Measurements from ENCODE around the gene HOXD8. TPM values are rescaled to one million over a fixed set of nuclear protein-coding genes. Genes with fewer than 3 reads are reported as not detected.
A peak's percentile ranks its signal among the peaks of the same experiment; 100 is the strongest.

The HOXD8 gene
- total RNA-seq, 1 donor from 2014 or later: not detected

DNA sequence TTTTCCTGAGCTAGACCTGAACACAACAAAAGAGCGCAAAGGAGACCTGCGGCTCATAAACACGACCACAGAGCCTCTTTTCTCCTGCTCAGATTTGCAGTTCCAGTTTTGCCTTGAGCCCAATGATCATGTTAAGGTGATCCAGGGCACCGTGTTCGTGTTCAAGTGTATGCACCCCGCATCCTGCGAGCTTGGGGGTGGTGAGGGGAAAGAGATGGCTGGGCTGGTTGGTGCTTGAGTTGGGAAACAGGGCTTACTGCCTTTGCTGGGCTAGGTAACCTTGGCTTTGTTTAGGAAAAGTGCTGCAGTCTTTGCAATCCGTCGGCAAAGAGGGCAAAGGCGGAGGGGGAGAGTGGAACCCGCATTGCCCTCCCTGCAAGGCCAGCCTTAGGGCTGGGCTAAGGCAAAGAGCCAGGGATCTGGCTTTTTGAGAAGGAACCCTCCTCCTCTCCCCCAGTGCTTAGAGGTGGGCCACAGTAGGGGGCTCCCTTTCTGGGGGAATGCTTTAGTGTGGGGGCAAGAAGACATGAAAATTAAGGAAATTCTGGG is 11.6 kb upstream of the HOXD8 start:
- Mint-ChIP-seq H3K4me1 (ENCODE audit: low read depth) (no peaks in the 10 kb centered on the region), H3K4me3 (ENCODE audit: low read depth) (no peak overlapping the region), H3K9me3 (ENCODE audit: low read depth) (no peaks in the 10 kb centered on the region), H3K27ac (no peak overlapping the region), H3K27me3 (peaks cover 92% of the 10 kb centered on the region), H3K36me3 (ENCODE audit: insufficient read depth) (no peaks in the 10 kb centered on the region)
- TF ChIP-seq CTCF (IDR thresholded peaks at IDR 0.05; ENCODE audit: unreplicated experiment): no peak
- no peak for DNase-seq (ENCODE audit: low spot score, unreplicated experiment)

- Mint-ChIP-seq H3K27ac (peak overlapping the region; percentile 55), H3K36me3 (ENCODE audit: insufficient read depth) (no peaks in the 10 kb centered on the region), H3K4me3 (ENCODE audit: low read depth) (no peak overlapping the region), H3K4me1 (ENCODE audit: low read depth) (no peaks in the 10 kb centered on the region), H3K27me3 (peaks cover 90% of the 10 kb centered on the region), H3K9me3 (ENCODE audit: low read depth) (no peaks in the 10 kb centered on the region)
- TF ChIP-seq CTCF (IDR thresholded peaks at IDR 0.05; ENCODE audit: unreplicated experiment): peak; percentile 57
- no peak for DNase-seq (ENCODE audit: low spot score, unreplicated experiment)
Measured at GRCh38 chr2:176118601-176119339, 10.7 kb upstream of the HOXD8 start.

DNA sequence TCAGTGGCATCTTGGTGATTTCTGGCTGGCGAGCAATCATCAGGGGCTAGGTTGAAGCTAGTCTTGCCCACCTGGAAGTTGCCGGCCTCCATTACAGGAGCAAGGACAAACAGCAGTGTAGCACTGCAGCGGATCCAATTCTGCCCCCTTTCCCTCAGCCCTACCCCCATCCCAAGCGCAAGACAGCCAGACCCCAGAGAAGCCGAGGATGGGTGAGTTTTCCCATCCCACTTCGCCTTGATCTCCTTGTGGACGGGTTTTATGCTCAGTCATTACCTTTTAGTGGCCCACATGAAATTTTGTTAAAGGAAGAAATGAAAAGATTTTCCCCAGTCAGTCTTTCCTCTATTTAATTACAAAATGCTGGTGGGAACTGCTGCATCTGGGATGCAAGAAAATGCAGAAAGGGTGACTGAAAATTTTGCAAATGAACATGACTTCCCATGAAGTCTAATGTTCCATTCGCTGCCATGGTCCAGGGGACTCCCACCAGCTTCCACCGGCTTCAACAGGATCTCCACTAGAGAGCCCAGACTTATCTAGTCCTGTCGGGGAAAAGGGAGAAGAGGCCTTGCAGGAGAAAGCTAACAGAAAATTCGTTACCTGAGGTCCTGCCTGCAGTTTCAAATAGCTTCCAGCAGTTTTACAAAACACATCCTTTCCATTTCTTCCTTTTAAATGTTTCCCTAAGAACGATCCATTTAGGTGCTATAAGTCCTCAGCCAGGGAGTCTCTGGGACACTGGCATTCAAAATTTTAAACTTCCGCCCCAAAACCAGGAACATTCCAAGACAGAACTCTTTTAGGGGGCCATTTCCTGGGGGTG is 8.9 kb upstream of the HOXD8 start:
- no peaks in the 10 kb centered on the region for H3K36me3 Mint-ChIP-seq (ENCODE audit: insufficient read depth)

DNA sequence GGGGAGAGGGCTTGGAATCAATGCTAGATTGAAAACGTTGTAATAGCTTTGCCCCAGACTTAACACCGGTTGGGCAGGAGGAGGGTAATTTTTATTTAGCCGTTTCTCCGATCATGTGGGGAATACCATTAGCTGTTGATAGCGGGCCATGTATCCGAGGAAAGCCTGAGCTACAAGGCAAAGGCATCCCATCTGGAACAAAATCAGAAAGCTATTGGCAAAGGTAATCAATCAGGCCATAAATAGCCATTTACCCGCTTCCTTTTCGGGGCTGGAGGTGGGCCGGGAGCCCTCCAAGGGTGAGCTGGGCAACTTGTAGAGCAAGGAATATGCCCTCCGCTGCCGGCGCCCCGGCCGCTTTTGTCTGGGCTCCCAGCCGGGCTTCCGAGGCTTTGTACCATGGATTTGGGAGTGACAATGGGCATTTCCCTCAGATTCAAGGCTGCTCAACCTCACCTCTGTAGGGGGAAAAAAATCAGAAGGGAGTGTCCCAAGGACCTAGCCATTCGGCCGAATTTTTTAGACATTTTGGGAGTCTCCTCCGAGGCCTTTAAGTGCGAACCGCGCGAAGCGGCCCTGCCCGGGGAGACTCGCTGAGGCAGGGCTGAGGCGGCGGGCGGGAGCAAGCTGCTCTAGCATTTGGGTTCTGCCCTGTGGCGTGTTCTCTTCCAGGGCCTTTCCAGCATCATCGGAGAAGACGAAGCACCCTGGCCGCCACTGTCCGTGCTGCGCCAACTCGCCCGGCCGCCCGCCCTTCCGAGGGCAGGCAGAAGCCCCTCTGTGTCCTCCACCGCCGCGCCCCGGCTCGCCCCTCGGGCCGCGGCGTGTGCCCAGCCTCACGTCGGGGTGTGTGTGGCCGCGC is 8.1 kb upstream of the HOXD8 start:
- peaks cover 92% of the 10 kb centered on the region for H3K27me3 Mint-ChIP-seq
- H3K9me3 Mint-ChIP-seq (ENCODE audit: low read depth): no peaks in the 10 kb centered on the region
- no peaks in the 10 kb centered on the region for H3K36me3 Mint-ChIP-seq (ENCODE audit: insufficient read depth)
- TF ChIP-seq CTCF (IDR thresholded peaks at IDR 0.05; ENCODE audit: unreplicated experiment): no peak
- H3K4me3 Mint-ChIP-seq (ENCODE audit: low read depth): no peak overlapping the region
- no peak for DNase-seq (ENCODE audit: low spot score, unreplicated experiment)
- no peak overlapping the region for H3K27ac Mint-ChIP-seq
- H3K4me1 Mint-ChIP-seq (ENCODE audit: low read depth): no peaks in the 10 kb centered on the region

More for the DNA sequence above, 8.9 kb upstream of the HOXD8 start:
- no peaks in the 10 kb centered on the region for H3K4me1 Mint-ChIP-seq (ENCODE audit: low read depth)
- no peaks in the 10 kb centered on the region for H3K9me3 Mint-ChIP-seq (ENCODE audit: low read depth)
- DNase-seq (ENCODE audit: low spot score, unreplicated experiment): no peak
- peaks cover 92% of the 10 kb centered on the region for H3K27me3 Mint-ChIP-seq
- TF ChIP-seq CTCF (IDR thresholded peaks at IDR 0.05; ENCODE audit: unreplicated experiment): peak; percentile 7
- H3K27ac Mint-ChIP-seq: no peak overlapping the region
- no peak overlapping the region for H3K4me3 Mint-ChIP-seq (ENCODE audit: low read depth)

Measured in progenitor cell of endocrine pancreas (in vitro differentiated cells).